Mammary epithelial cell (primary cell): ENCODE measurements around the gene F5.

ENCODE experiments used
- EZH2 ChIP-seq: IDR thresholded peaks from 2 replicates; pipeline ENCODE4 v1.6.1; 2012; ENCODE audit warnings: low read length, inconsistent platforms, borderline replicate concordance
- TF ChIP-seq, protein P1 (sequence below), 2 donors: IDR thresholded peaks in 1 of 2; conservative IDR thresholded peaks in 1 of 2; 2 replicates each; pipeline ENCODE4 v1.5.1; 2011 to 2012; ENCODE audit warnings: inconsistent platforms in 2 of 2, low read length in 2 of 2, mild to moderate bottlenecking in 2 of 2, control low read depth in 1 of 2, low read depth in 1 of 2; ENCODE audit not compliant: insufficient read depth in 1 of 2; ENCODE audit errors: extremely low read depth in 1 of 2

DNA sequence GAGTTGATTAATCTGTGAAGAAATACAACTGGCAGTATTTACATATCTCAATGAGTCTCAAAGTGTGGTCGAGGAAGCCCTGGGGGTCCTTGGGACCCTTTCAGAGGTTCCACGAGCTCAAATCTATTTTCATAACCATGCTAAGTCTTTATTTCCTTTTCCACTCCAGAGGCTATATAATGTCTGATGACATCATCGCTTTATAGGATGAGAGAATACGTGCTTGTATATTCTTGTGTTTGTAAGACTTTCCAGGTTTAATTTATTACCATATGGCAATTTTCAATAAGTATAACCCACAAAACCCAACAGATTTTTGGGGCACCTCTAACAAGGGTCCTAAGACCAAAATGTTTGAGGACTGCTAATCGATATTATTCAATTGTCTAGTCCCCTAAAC, 99.1 kb downstream of the F5 start:
- TF ChIP-seq, protein P1, sequence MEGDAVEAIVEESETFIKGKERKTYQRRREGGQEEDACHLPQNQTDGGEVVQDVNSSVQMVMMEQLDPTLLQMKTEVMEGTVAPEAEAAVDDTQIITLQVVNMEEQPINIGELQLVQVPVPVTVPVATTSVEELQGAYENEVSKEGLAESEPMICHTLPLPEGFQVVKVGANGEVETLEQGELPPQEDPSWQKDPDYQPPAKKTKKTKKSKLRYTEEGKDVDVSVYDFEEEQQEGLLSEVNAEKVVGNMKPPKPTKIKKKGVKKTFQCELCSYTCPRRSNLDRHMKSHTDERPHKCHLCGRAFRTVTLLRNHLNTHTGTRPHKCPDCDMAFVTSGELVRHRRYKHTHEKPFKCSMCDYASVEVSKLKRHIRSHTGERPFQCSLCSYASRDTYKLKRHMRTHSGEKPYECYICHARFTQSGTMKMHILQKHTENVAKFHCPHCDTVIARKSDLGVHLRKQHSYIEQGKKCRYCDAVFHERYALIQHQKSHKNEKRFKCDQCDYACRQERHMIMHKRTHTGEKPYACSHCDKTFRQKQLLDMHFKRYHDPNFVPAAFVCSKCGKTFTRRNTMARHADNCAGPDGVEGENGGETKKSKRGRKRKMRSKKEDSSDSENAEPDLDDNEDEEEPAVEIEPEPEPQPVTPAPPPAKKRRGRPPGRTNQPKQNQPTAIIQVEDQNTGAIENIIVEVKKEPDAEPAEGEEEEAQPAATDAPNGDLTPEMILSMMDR (conservative IDR thresholded peaks at IDR 0.05 in 1 of 2, IDR thresholded peaks at IDR 0.05 in 1 of 2; ENCODE audit: extremely low read depth in 1 of 2, insufficient read depth in 1 of 2, low read depth in 1 of 2, low read length in 2 of 2) = no peak
- TF ChIP-seq EZH2 = no peak
